SKM-1 treated with dmso at 0.1 percent for 144 hours (cell line): Measurements from ENCODE around the gene ADGRE3.
"Not testable (repeated sequence)": the region's sequence is repeated elsewhere in the genome, so short reads cannot be mapped to it uniquely, and the experiment has no call there.

Experiments
- DNase-seq: peaks from one replicate; lab custom pipeline; 2025; ENCODE audit not compliant: unreplicated experiment; lab: John Stamatoyannopoulos, UW

ADGRE3 gene

DNA sequence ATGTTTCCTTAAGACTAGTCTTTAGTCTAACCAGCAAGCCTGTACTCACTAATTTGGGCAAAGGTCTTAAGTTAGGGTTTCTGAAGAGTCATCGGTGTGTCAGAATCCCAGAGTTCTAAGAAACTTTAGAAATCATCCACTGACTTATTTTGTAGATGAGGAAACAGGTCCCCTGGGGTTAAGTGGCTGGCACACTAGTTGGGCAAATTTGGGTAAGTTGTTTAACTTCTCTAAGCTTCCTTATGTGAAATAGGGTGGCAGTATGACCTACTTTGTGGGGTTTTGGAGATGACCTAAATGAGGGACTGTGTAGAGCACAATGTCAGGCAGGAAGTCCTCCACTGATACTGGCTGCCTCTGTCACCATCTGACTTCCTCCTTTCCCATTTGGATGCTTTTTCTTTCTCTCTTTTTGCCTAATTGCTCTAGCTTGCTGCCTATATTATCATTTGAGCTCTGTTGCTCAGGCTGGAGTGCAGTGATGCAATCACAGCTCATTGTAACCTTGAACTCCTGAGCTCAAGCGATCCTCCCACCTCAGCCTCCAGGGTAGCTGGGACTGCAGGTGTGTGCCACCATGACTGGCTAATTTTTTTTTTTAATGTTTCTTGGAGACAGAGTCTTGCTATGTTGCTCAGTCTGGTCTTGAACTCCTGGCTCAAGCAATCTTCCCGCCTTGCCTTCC lies 2.3 kb downstream of the ADGRE3 start:
- DNase-seq, result peak; percentile 92

DNA sequence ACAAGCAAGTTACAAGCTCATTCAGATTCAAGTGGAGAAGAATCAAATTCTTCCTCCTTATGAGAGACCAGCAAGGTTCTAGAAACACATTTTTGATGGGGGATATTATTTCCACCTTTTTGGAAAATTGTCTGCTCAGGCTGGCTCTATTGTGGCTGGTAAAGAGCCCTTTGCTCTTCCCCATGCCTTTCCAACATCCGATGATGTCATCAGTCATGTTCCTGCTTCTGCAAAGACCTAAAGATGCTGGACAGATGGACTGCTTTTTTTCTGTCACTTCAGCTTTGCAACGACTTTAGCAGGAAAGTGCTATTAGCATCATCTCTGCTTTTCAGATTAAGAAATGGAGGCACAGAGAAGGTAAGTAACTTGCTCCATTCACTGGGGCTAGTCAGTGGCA lies 4.2 kb downstream of the ADGRE3 start:
- DNase-seq, result no peak

- DNase-seq, result no peak
Observed at GRCh38 chr19:14669940-14670339, 4.7 kb downstream of the ADGRE3 start.

GRCh38 chr19:14661372-14661924 lies 13.2 kb downstream of the ADGRE3 start:
- peak; percentile 86 for DNase-seq

DNA sequence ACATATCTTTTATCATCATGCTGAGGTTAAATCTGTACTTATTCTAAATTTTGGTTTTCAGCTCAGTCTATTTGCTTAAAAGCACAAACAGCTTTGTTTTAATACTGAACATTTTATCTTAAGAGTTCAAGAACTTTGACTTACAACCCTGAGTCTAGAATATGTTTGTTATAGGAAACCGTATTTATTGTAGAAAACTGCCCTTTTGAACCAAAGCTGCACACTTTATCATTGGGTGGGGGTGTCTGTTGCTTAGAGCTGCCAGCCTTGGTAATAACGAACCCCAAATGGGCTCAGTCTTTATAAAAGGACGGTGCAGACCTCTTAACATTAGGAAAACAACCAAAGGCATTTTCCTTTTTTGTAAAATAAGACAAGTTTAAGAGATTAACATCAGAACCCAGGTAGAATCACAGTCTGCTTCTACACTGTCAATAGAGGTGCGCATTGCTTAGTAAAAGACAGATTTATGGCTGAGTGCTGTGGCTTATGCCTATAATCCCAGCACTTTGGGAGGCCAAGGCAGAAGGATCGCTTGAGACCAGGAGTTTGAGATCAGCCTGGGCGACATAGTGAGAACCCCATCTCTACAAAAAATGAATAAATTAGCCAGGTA lies 14.7 kb downstream of the ADGRE3 start:
- DNase-seq, result no peak

GRCh38 chr19:14655726-14656125 lies 18.9 kb downstream of the ADGRE3 start:
- DNase-seq, result no peak

GRCh38 chr19:14654786-14655560 lies 19.7 kb downstream of the ADGRE3 start:
- DNase-seq, result no peak

DNA sequence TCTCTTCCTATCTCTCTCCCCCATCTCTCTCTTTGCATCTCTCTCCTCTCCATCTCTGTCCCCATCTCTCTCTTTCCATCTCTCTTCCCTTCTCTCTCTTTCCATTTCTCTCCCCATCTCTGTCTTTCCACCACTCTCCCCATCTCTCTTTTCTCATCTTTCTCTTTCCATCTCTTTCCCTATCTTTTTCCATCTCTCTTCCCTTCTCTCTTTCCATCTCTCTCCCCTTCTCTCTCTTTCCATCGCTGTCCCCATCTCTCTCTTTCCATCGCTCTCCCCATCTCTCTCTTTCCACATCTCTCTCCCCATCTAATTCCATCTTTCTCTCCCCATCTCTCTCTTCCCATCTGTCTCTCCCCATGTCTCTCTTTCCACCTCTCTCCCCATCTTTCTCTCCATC lies 24.5 kb downstream of the ADGRE3 start:
- DNase-seq, result no peak

DNA sequence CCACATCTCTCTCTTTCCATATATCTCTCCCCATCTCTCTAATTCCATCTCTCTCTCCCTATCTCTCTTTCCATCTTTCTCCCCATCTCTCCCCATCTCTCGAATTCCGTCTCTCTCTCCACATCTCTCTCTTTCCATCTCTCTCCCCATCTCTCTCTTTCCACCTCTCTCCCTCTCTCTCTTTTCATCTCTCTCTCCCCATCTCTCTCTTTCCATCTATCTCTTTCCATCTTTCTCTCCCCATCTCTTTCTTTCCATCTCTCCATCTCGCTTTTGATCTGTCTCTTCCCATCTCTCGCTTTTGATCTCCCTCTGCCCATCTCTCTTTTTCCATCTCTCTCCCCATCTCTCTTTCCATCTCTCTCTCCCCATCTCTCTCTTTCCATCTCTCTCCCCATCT lies 25.6 kb downstream of the ADGRE3 start:
- DNase-seq, result no peak

DNA sequence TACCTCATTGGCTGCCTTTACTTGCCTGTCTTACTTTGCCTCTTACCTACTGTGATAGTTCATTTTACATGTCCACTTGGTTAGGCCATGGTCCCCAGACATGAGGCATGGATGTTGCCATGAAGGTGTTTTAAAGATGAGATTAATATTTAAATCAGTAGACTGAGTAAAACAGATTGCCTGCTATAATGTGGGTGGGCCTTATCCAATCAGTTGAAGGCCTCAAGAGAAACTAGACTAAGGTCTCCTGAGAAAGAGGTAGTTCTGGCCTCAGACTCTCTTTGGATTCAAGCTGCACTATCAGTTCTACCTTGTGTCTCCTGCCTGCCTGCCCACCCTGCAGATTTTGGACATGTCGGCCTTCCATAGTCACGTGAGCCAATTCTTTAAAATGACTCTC lies 26.1 kb downstream of the ADGRE3 start:
- no peak for DNase-seq

- DNase-seq, result no peak
Observed at GRCh38 chr19:14639536-14640277, 34.9 kb downstream of the ADGRE3 start.

DNA sequence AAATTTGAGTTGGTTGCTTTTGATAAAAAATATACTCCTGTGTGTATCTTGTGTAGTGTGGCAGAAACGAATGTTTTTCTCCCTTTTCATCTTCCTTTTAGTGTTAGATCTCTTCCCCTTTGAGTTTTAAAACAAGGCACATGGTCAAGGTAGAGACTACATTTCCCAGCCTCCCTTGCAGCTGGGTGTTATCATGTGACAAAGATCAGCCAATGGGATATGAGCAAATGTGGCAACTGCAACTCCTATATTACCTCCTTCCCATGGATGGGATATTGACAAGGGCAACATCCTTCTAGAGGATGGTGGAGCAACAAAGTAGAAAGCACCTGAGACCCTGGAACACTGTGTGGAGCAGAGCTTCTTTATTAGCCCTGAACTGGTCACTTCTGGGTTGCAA lies 42.4 kb downstream of the ADGRE3 start:
- DNase-seq, result peak; percentile 63

- no peak for DNase-seq
Observed at GRCh38 chr19:14629557-14629956, 45.1 kb downstream of the ADGRE3 start.

DNA sequence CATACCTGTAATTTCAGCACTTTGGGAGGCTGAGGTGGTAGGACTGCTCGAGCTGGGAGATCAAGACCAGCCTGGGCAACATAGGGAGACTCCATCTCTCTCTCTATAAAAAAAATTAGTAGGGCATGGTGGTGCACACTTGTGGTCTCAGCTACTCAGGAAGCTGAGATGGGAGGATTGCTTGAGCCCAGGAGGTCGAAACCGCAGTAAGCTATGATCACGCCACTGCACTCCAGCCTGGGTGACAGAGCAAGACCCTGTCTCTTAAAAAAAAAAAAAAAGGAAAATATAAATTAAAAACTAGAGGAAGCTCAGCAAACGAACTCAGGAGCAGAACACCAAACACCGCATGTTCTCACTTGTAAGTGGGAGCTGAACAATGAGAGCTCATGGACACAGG lies 50.2 kb downstream of the ADGRE3 start:
- not testable (repeated sequence) for DNase-seq

- DNase-seq, result no peak
Observed at GRCh38 chr19:14619404-14619803, 55.2 kb downstream of the ADGRE3 start.

- peak; percentile 90 for DNase-seq
Observed at GRCh38 chr19:14616407-14616806, 58.2 kb downstream of the ADGRE3 start.

DNA sequence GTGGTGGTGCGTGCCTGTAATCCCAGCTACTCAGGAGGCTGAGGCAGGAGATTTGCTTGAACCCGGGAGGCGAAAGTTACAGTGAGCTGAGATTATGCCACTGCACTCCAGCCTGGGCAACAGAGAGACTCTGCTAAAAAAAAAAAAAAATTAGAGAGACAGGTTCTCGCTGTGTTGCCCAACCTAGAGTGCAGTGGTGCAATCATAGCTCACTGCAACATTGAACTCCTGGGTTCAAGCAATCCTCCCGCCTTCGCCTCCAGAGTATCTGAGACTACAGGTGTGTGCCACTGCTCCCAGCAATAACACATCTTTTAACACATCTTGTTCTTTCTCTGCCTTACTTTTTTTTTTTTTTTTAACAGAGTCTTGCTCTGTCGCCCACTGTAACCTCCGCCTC lies 59.0 kb downstream of the ADGRE3 start:
- peak; percentile 44 for DNase-seq

DNA sequence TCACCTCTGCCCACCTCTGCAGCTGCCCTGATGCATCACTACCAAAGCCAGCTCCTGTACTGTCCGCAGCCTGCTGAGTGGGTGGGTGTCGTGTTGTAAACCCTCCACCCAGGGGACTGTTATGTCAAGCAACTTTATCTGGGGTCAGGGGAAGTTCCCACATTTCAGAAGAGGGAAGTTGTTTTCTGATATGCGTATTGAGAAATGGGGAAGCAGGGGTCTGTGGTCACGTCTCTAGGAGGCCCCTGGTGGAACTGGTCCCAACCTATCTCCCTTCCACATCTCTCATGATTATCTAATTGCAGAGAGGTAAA lies 60.6 kb downstream of the ADGRE3 start:
- DNase-seq, result peak; percentile 95

DNA sequence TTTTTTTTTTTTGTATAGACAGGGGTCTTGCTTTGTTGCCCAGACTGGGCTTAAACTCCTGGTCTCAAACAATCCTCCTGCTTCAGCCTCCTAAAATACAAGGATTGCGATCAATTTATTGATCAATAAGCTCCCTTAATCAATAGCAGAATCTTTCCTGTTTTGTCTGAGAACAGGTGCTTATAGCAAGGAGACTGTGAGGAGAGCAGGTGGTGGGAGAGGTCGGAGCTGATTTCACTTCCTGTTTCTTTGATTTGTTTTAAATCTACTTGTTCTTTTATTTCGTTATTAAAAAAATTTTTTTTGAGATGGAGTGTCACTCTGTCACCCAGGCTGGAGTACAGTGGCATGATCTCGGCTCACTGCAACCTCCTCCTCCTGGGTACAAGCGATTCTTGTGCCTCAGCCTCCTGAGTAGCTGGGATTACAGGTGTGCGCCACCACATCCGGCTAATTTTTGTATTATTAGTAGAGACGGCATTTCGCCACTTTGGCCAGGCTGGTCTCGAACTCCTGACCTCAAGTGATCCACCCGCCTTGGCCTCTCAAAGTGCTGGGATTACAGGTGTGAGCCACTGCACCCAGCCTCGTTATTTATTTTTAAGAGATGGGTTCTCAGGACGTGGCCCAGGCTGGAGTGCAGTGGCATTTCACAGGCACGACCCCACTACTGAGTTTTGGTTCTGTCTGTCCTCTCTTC lies 61.1 kb downstream of the ADGRE3 start:
- DNase-seq, result not testable (repeated sequence)

DNA sequence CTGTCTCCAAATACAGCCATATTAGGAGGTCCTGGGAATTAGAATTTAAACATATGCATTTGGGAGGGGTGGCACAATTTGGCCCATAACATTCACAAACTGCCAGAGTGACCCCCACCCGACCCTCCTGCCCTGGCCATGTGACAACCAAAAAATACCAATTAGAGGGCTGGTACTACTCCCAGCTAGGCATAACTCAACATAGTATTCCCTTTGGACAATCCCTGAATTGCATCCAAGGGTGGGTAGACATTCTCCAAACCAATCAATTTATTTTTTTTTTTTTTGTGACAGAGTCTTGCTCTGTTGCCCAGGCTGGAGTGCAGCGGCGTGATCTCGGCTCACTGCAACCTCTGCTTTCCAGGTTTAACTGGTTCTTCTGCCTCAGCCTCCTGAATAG lies 62.0 kb downstream of the ADGRE3 start:
- no peak for DNase-seq

DNA sequence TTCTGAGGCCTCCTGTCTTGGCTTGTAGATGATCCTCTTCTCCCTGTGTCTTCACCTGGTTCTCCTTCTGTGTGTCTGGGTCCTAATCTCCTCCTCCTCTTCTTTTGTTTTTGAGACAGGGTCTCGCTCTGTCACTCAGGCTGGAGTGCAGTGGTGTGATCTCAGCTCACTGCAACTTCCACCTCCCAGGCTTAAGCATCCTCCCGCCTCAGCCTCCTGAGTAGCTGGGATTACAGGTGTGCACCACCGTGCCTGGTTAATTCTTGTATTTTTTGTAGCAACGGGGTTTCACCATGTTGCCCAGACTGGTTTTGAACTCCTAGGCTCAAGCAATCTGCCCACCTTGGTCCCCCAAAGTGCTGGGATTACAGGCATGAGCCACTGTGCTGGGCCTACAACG lies 62.4 kb downstream of the ADGRE3 start:
- DNase-seq, result not testable (repeated sequence)
